AG04450 (cell line): ENCODE data around the gene HDHD2. TPM values are rescaled to one million over a fixed set of nuclear protein-coding genes. Genes with fewer than 3 reads are reported as not detected.

Experiments used
- CTCF ChIA-PET: fragments of 300-600, 350-600 bp; formaldehyde crosslinking; extraction: SDS; loops from one replicate; lab custom pipeline; 2022; ENCODE audit warnings: antibody characterized with exemption, inconsistent platforms; lab: Charles Lee
- POLR2A ChIA-PET: fragments of 350-600 bp; formaldehyde crosslinking; extraction: SDS; loops from one replicate; lab custom pipeline; 2021; ENCODE audit warnings: antibody characterized with exemption, inconsistent platforms; lab: Yijun Ruan, JAX
- DNase-seq: peaks from one replicate; pipeline ENCODE4 v3.0.0-alpha.2; 2011; ENCODE audit warnings: low read depth, low spot score
- H3K27ac ChIP-seq: one replicate; pipeline ENCODE4 v1.5.1; 2012; ENCODE audit warnings: low read depth, low read length, control low read depth
- H3K27me3 ChIP-seq: one replicate; pipeline ENCODE4 v1.6.0; 2012; ENCODE audit warnings: low read length; ENCODE audit not compliant: control insufficient read depth, insufficient read depth
- H3K4me3 ChIP-seq: 2 replicates; pipeline ENCODE4 v1.5.1; 2011; ENCODE audit warnings: mild to moderate bottlenecking, low read depth, low read length, control low read depth
- H3K9me3 ChIP-seq: 2 replicates; pipeline ENCODE4 v1.5.1; 2012; ENCODE audit warnings: low read length; ENCODE audit not compliant: control insufficient read depth, insufficient read depth
- CTCF ChIP-seq: IDR thresholded peaks from 2 replicates; pipeline ENCODE4 v1.5.1; 2011; ENCODE audit warnings: low read depth, low read length, control low read depth, inconsistent platforms
- polyA plus RNA-seq: library from polyadenylated mRNA; depleted of rRNA; stranded (reverse); fragments of >200 nt; gene quantifications from 2 replicates; pipeline ENCODE4 v1.2.3, GENCODE V29; 2011

The HDHD2 gene
- polyA plus RNA-seq, 1 experiment = 18.5 TPM

DNA sequence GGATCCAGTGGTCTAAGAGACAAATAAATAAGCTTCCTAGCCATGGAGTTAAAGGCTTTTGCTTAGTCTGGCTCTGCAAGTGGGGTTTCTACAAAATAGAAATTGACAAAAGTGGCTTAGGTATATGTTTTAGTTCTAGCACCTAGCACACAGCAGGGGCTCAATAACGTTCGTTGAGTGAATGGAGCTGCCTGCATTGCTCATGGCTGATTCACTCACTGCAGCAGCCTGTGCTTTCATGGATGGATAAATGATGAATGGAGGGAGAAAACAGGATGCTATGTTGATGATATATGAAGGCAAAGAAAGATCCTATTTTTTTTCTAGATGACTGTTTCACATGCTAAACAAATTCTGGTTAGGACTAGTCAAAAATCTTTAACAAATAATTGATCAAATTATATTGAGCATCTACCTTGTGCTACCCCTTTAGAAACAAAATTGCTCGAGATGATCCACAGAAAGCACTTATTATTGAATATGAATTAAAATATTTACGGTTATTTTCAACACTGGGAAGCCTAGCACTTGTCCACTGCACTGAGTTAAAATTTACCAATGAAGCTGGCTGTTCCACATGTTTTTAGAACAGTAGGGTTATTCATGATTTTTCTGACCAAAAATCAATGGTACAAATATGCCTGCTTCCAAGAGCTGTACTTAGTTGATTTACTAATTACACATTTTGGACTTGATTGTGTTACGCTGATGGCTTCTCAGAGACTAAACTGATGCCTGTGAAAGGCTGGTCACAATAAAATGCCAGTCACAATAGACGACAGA is 39.6 kb downstream of the HDHD2 start:
- POLR2A ChIA-PET = no interaction called here
- no peak for DNase-seq
- no peak for TF ChIP-seq CTCF
- Histone ChIP-seq H3K27ac (no peak overlapping the region), H3K4me3 (no peak overlapping the region), H3K27me3 (no peaks in the 10 kb centered on the region), H3K9me3 (no peaks in the 10 kb centered on the region)
- CTCF ChIA-PET = interaction anchor here (0.6 to 1.9 kb wide), 4 partner anchors 11 to 696 kb away, joined by 3 to 12 read pairs (median 6); no protein-coding TSS in a partner anchor

- ChIA-PET POLR2A (no interaction called here), CTCF (interaction anchor here (0.9 to 1.9 kb wide), 2 partner anchors 10 to 95 kb away, joined by 4 to 7 read pairs; no protein-coding TSS in a partner anchor)
- Histone ChIP-seq H3K4me3 (no peak overlapping the region), H3K9me3 (no peaks in the 10 kb centered on the region), H3K27me3 (no peaks in the 10 kb centered on the region), H3K27ac (no peak overlapping the region)
- TF ChIP-seq CTCF = no peak
- DNase-seq = no peak
Observed at GRCh38 chr18:47109720-47110119, 40.6 kb downstream of the HDHD2 start.

- TF ChIP-seq CTCF = no peak
- DNase-seq = no peak
- Histone ChIP-seq H3K27me3 (no peaks in the 10 kb centered on the region), H3K4me3 (no peak overlapping the region), H3K9me3 (no peaks in the 10 kb centered on the region), H3K27ac (no peak overlapping the region)
- ChIA-PET POLR2A (no interaction called here), CTCF (interaction anchor here (3.2 kb wide), 1 partner anchor 96 kb away, joined by 16 read pairs; no protein-coding TSS in a partner anchor)
Observed at GRCh38 chr18:47108998-47109405, 41.3 kb downstream of the HDHD2 start.

- no peak for TF ChIP-seq CTCF
- CTCF ChIA-PET = interaction anchor here (3.2 kb wide), 1 partner anchor 96 kb away, joined by 16 read pairs; no protein-coding TSS in a partner anchor
- DNase-seq = no peak
- POLR2A ChIA-PET = no interaction called here
- Histone ChIP-seq H3K9me3 (no peaks in the 10 kb centered on the region), H3K27ac (no peak overlapping the region), H3K4me3 (no peak overlapping the region), H3K27me3 (no peaks in the 10 kb centered on the region)
Observed at GRCh38 chr18:47108373-47108772, 41.9 kb downstream of the HDHD2 start.

- no peak overlapping the region for H3K27ac ChIP-seq
- no peaks in the 10 kb centered on the region for H3K9me3 ChIP-seq
- ChIA-PET CTCF (interaction anchor here (0.6 to 7.0 kb wide), 14 partner anchors 9 to 656 kb away, joined by 3 to 114 read pairs (median 4); no protein-coding TSS in a partner anchor), POLR2A (no interaction called here)
- peak; percentile 92 for TF ChIP-seq CTCF
- no peak overlapping the region for H3K4me3 ChIP-seq
- H3K27me3 ChIP-seq = no peaks in the 10 kb centered on the region
- DNase-seq = peak; percentile 32
Observed at GRCh38 chr18:47100212-47100831, 50.0 kb downstream of the HDHD2 start.
